ENCODE data around the gene CCDC158.
A peak's percentile ranks its signal among the peaks of the same experiment; 100 is the strongest.
"Not testable (repeated sequence)": the region's sequence is repeated elsewhere in the genome, so short reads cannot be mapped to it uniquely, and the experiment has no call there.

The CCDC158 gene

GRCh38 chr4:76364763-76365162, 56.2 kb downstream of the CCDC158 start:
- DNase-seq = no peak

- DNase-seq = no peak
These were observed 57.2 kb downstream of the CCDC158 start for GRCh38 chr4:76363556-76364290.

GRCh38 chr4:76361689-76362412, 59.1 kb downstream of the CCDC158 start:
- DNase-seq = no peak

- DNase-seq = not testable (repeated sequence)
These were observed 61.0 kb downstream of the CCDC158 start for GRCh38 chr4:76359881-76360466.

GRCh38 chr4:76357981-76358380, 63.0 kb downstream of the CCDC158 start:
- no peak for DNase-seq

- peak; percentile 4 to 28 for DNase-seq
These were observed 66.1 kb downstream of the CCDC158 start for GRCh38 chr4:76354517-76355473.

- DNase-seq = no peak
These were observed 78.1 kb downstream of the CCDC158 start for GRCh38 chr4:76342803-76343202.

GRCh38 chr4:76342191-76342590, 78.8 kb downstream of the CCDC158 start:
- no peak for DNase-seq

GRCh38 chr4:76341063-76341462, 79.9 kb downstream of the CCDC158 start:
- DNase-seq = no peak

- no peak for DNase-seq
These were observed 81.6 kb downstream of the CCDC158 start for GRCh38 chr4:76339364-76339763.

- DNase-seq = no peak
These were observed 86.1 kb downstream of the CCDC158 start for GRCh38 chr4:76334885-76335284.

GRCh38 chr4:76326515-76326914, 94.4 kb downstream of the CCDC158 start:
- no peak for DNase-seq

GRCh38 chr4:76325072-76325471, 95.9 kb downstream of the CCDC158 start:
- DNase-seq = no peak

GRCh38 chr4:76322236-76322635, 98.7 kb downstream of the CCDC158 start:
- no peak for DNase-seq

- DNase-seq = no peak
These were observed 104.8 kb downstream of the CCDC158 start for GRCh38 chr4:76316131-76316530.

GRCh38 chr4:76315267-76315918, 105.5 kb downstream of the CCDC158 start:
- DNase-seq = no peak

GRCh38 chr4:76313547-76313946, 107.4 kb downstream of the CCDC158 start:
- no peak for DNase-seq

- DNase-seq = no peak
These were observed 108.5 kb downstream of the CCDC158 start for GRCh38 chr4:76312457-76312856.

GRCh38 chr4:76311896-76312331, 109.0 kb downstream of the CCDC158 start:
- DNase-seq = no peak

- no peak for DNase-seq
These were observed 110.3 kb downstream of the CCDC158 start for GRCh38 chr4:76310683-76311082.

GRCh38 chr4:76309939-76310550, 110.9 kb downstream of the CCDC158 start:
- DNase-seq = no peak

GRCh38 chr4:76308548-76308947, 112.4 kb downstream of the CCDC158 start:
- DNase-seq = no peak
